CD4-positive, alpha-beta memory T cell (primary cell): ENCODE data around the gene GINS3. TPM values are rescaled to one million over a fixed set of nuclear protein-coding genes. Genes with fewer than 3 reads are reported as not detected.

Source experiments
- CTCF ChIA-PET: fragments of 350-600 bp; sonication (Branson Sonifier 250); formaldehyde crosslinking; loops from one replicate; lab custom pipeline; 2021; ENCODE audit warnings: inconsistent platforms; ENCODE audit not compliant: partially characterized antibody; lab: Charles Lee
- POLR2A ChIA-PET: fragments of 350-600 bp; sonication (Branson Sonifier 250); formaldehyde crosslinking; loops from one replicate; lab custom pipeline; 2021; ENCODE audit not compliant: partially characterized antibody; lab: Charles Lee
- DNase-seq, 5 donors: peaks; one replicate each; pipeline versions ENCODE4 v3.0.0 to v3.0.0-alpha.2; 2020 to 2022; ENCODE audit warnings: mixed read lengths in 1 of 5
- H3K27ac ChIP-seq: one replicate; pipeline ENCODE4 v1.7.0; 2013; ENCODE audit warnings: low read depth, low read length
- H3K27me3 ChIP-seq: 2 replicates; pipeline ENCODE4 v1.7.0; 2013; ENCODE audit warnings: mild to moderate bottlenecking, low read length, moderate library complexity; ENCODE audit not compliant: insufficient read depth
- H3K36me3 ChIP-seq: 2 replicates; pipeline ENCODE4 v1.7.0; 2013; ENCODE audit warnings: mild to moderate bottlenecking, low read length, moderate library complexity; ENCODE audit not compliant: insufficient read depth
- H3K4me1 ChIP-seq: 2 replicates; pipeline ENCODE4 v1.7.0; 2013; ENCODE audit warnings: mild to moderate bottlenecking, low read length, moderate library complexity; ENCODE audit not compliant: insufficient read depth
- H3K4me3 ChIP-seq, 2 donors: one replicate each; pipeline ENCODE4 v1.7.0; 2013; ENCODE audit warnings: low read length in 2 of 2, mild to moderate bottlenecking in 1 of 2
- H3K9me3 ChIP-seq, 2 donors: one replicate each; pipeline ENCODE4 v1.7.0; 2013; ENCODE audit warnings: low read length in 2 of 2, control low read depth in 1 of 2; ENCODE audit not compliant: control insufficient read depth in 1 of 2
- H3K27ac Mint-ChIP-seq, 7 donors: one replicate each; pipeline ENCODE4 v1.8.0; 2020 to 2021; ENCODE audit warnings: mixed read lengths in 7 of 7, mild to moderate bottlenecking in 6 of 7, inconsistent platforms in 3 of 7, moderate library complexity in 3 of 7
- H3K27me3 Mint-ChIP-seq, 2 donors: one replicate each; pipeline ENCODE4 v1.8.0; 2020 to 2021; ENCODE audit warnings: mixed read lengths in 2 of 2
- H3K36me3 Mint-ChIP-seq, 2 donors: one replicate each; pipeline ENCODE4 v1.8.0; 2020 to 2021; ENCODE audit warnings: mixed read lengths in 2 of 2, inconsistent platforms in 1 of 2, mild to moderate bottlenecking in 1 of 2
- H3K4me1 Mint-ChIP-seq, 4 donors: one replicate each; pipeline ENCODE4 v1.8.0; 2020 to 2021; ENCODE audit warnings: mixed read lengths in 4 of 4, mild to moderate bottlenecking in 1 of 4
- H3K4me3 Mint-ChIP-seq, 8 donors: one replicate each; pipeline ENCODE4 v1.8.0; 2020 to 2021; ENCODE audit warnings: mixed read lengths in 8 of 8, mild to moderate bottlenecking in 7 of 8, moderate library complexity in 6 of 8, inconsistent platforms in 3 of 8
- H3K9me3 Mint-ChIP-seq, 8 donors: one replicate each; pipeline ENCODE4 v1.8.0; 2020 to 2021; ENCODE audit warnings: mixed read lengths in 8 of 8, mild to moderate bottlenecking in 5 of 8, inconsistent platforms in 3 of 8, moderate library complexity in 1 of 8
- intact Hi-C: fragments of 100-400 bp; cut with micrococcal nuclease; formaldehyde crosslinking; loops from one replicate; pipeline ENCODE4 v1.15.1; 2023
- polyA plus RNA-seq, 2 donors: library from polyadenylated mRNA; unstranded; fragments of 300-500 nt; fragmentation: Illumina TruSeq; gene quantifications; one replicate each; pipeline ENCODE4 v1.2.3, GENCODE V29; 2021
- total RNA-seq, 2 experiments: library from RNA; stranded (reverse); gene quantifications; one replicate each; pipeline ENCODE4 v1.2.3, GENCODE V29; 2021

GINS3 gene
- total and polyA plus RNA-seq, 4 experiments from 2014 or later = 0.78 to 2.2 (median 1.2) TPM

- peaks cover 20 to 27% of the 10 kb centered on the region in 2 donors for H3K27me3 Mint-ChIP-seq
These were observed 16.9 kb upstream of the GINS3 start for GRCh38 chr16:58375386-58375785.

GRCh38 chr16:58377932-58378331, 14.3 kb upstream of the GINS3 start:
- H3K36me3 ChIP-seq = no peaks in the 10 kb centered on the region
- Mint-ChIP-seq H3K4me3 (no peak overlapping the region), H3K27me3 (peaks cover 19 to 38% of the 10 kb centered on the region in 2 donors), H3K9me3 (peaks cover 0 to 1% (median 0%) of the 10 kb centered on the region in 8 donors), H3K27ac (no peak overlapping the region), H3K4me1 (no peaks in the 10 kb centered on the region), H3K36me3 (no peaks in the 10 kb centered on the region)
- CTCF ChIA-PET = no interaction called here
- H3K27ac ChIP-seq = no peak overlapping the region
- no peaks in the 10 kb centered on the region for H3K9me3 ChIP-seq
- H3K4me3 ChIP-seq = no peak overlapping the region
- DNase-seq = no peak
- peaks cover 2% of the 10 kb centered on the region for H3K27me3 ChIP-seq
- H3K4me1 ChIP-seq = no peaks in the 10 kb centered on the region
- POLR2A ChIA-PET = no interaction called here
- intact Hi-C loops = no loop called here

More at GRCh38 chr16:58375386-58375785, 16.9 kb upstream of the GINS3 start:
- DNase-seq = no peak
- CTCF ChIA-PET = no interaction called here
- Mint-ChIP-seq H3K4me3 (no peak overlapping the region), H3K36me3 (no peaks in the 10 kb centered on the region), H3K4me1 (no peaks in the 10 kb centered on the region), H3K9me3 (peaks cover 0 to 6% (median 0%) of the 10 kb centered on the region in 8 donors), H3K27ac (no peak overlapping the region)
- intact Hi-C loops = no loop called here
- no peaks in the 10 kb centered on the region for H3K9me3 ChIP-seq
- peaks cover 2% of the 10 kb centered on the region for H3K27me3 ChIP-seq
- H3K27ac ChIP-seq = no peak overlapping the region
- no peaks in the 10 kb centered on the region for H3K4me1 ChIP-seq
- H3K36me3 ChIP-seq = no peaks in the 10 kb centered on the region
- POLR2A ChIA-PET = no interaction called here
- H3K4me3 ChIP-seq = no peak overlapping the region

- no peaks in the 10 kb centered on the region for H3K36me3 Mint-ChIP-seq
- ChIA-PET CTCF (no interaction called here), POLR2A (no interaction called here)
- no peaks in the 10 kb centered on the region for H3K9me3 ChIP-seq
- H3K4me1 ChIP-seq = no peaks in the 10 kb centered on the region
- H3K4me1 Mint-ChIP-seq = no peaks in the 10 kb centered on the region
- no peak overlapping the region for H3K4me3 Mint-ChIP-seq
- H3K27me3 ChIP-seq = peaks cover 2% of the 10 kb centered on the region
- H3K27ac ChIP-seq = no peak overlapping the region
- H3K9me3 Mint-ChIP-seq = peaks cover 0 to 1% (median 0%) of the 10 kb centered on the region in 8 donors
- DNase-seq = no peak
- intact Hi-C loops = no loop called here
- no peak overlapping the region for H3K27ac Mint-ChIP-seq
- peaks cover 18 to 38% of the 10 kb centered on the region in 2 donors for H3K27me3 Mint-ChIP-seq
- no peak overlapping the region for H3K4me3 ChIP-seq
- H3K36me3 ChIP-seq = no peaks in the 10 kb centered on the region
These were observed 13.9 kb upstream of the GINS3 start for GRCh38 chr16:58378401-58378800.

GRCh38 chr16:58379736-58380135, 12.5 kb upstream of the GINS3 start:
- CTCF ChIA-PET = no interaction called here

GRCh38 chr16:58381661-58382060, 10.6 kb upstream of the GINS3 start:
- H3K4me3 ChIP-seq = no peak overlapping the region
- H3K9me3 ChIP-seq = no peaks in the 10 kb centered on the region
- no peak overlapping the region for H3K27ac ChIP-seq
- Mint-ChIP-seq H3K4me1 (no peaks in the 10 kb centered on the region), H3K36me3 (no peaks in the 10 kb centered on the region), H3K27me3 (peaks cover 20 to 37% of the 10 kb centered on the region in 2 donors), H3K4me3 (no peak overlapping the region), H3K9me3 (peaks cover 0 to 1% (median 0%) of the 10 kb centered on the region in 8 donors), H3K27ac (no peak overlapping the region)
- ChIA-PET POLR2A (no interaction called here), CTCF (no interaction called here)
- peaks cover 2% of the 10 kb centered on the region for H3K27me3 ChIP-seq
- no peaks in the 10 kb centered on the region for H3K4me1 ChIP-seq
- H3K36me3 ChIP-seq = no peaks in the 10 kb centered on the region
- intact Hi-C loops = no loop called here
- no peak for DNase-seq

More at GRCh38 chr16:58379736-58380135, 12.5 kb upstream of the GINS3 start:
- H3K27me3 Mint-ChIP-seq = peaks cover 21 to 41% of the 10 kb centered on the region in 2 donors
- no peak for DNase-seq
- intact Hi-C loops = no loop called here
- H3K27ac Mint-ChIP-seq = no peak overlapping the region
- no peak overlapping the region for H3K4me3 ChIP-seq
- POLR2A ChIA-PET = no interaction called here
- H3K9me3 ChIP-seq = no peaks in the 10 kb centered on the region
- H3K27me3 ChIP-seq = peaks cover 2% of the 10 kb centered on the region
- no peak overlapping the region for H3K27ac ChIP-seq
- H3K4me1 Mint-ChIP-seq = no peaks in the 10 kb centered on the region
- H3K9me3 Mint-ChIP-seq = peaks cover 0 to 1% (median 0%) of the 10 kb centered on the region in 8 donors
- H3K4me1 ChIP-seq = no peaks in the 10 kb centered on the region
- H3K36me3 Mint-ChIP-seq = no peaks in the 10 kb centered on the region
- H3K36me3 ChIP-seq = no peaks in the 10 kb centered on the region
- no peak overlapping the region for H3K4me3 Mint-ChIP-seq

- H3K36me3 ChIP-seq = no peaks in the 10 kb centered on the region
- H3K4me3 ChIP-seq = no peak overlapping the region
- Mint-ChIP-seq H3K27ac (no peak overlapping the region), H3K4me1 (no peaks in the 10 kb centered on the region), H3K9me3 (no peaks in the 10 kb centered on the region), H3K27me3 (peaks cover 14 to 29% of the 10 kb centered on the region in 2 donors), H3K4me3 (no peak overlapping the region), H3K36me3 (no peaks in the 10 kb centered on the region)
- intact Hi-C loops = no loop called here
- H3K27me3 ChIP-seq = peaks cover 2% of the 10 kb centered on the region
- H3K4me1 ChIP-seq = no peaks in the 10 kb centered on the region
- H3K27ac ChIP-seq = no peak overlapping the region
- H3K9me3 ChIP-seq = no peaks in the 10 kb centered on the region
- ChIA-PET CTCF (no interaction called here), POLR2A (no interaction called here)
- DNase-seq = no peak
These were observed 7.7 kb upstream of the GINS3 start for GRCh38 chr16:58384437-58385055.

- CTCF ChIA-PET = no interaction called here
These were observed 7.0 kb upstream of the GINS3 start for GRCh38 chr16:58385218-58385773.

More at GRCh38 chr16:58385218-58385773, 7.0 kb upstream of the GINS3 start:
- H3K4me1 Mint-ChIP-seq = no peaks in the 10 kb centered on the region
- intact Hi-C loops = no loop called here
- H3K4me3 Mint-ChIP-seq = no peak overlapping the region
- Histone ChIP-seq H3K36me3 (no peaks in the 10 kb centered on the region), H3K27me3 (peaks cover under 1% of the 10 kb centered on the region), H3K9me3 (no peaks in the 10 kb centered on the region), H3K4me1 (no peaks in the 10 kb centered on the region), H3K27ac (no peak overlapping the region), H3K4me3 (no peak overlapping the region)
- no peaks in the 10 kb centered on the region for H3K36me3 Mint-ChIP-seq
- no peak overlapping the region for H3K27ac Mint-ChIP-seq
- H3K9me3 Mint-ChIP-seq = no peaks in the 10 kb centered on the region
- POLR2A ChIA-PET = no interaction called here
- peaks cover 10 to 23% of the 10 kb centered on the region in 2 donors for H3K27me3 Mint-ChIP-seq
- no peak for DNase-seq
